SIG-M5 treated with dmso at 0.1 percent for 504 hours (cell line): Measurements from ENCODE around the gene CAPRIN1.
"Not testable (repeated sequence)": the region's sequence is repeated elsewhere in the genome, so short reads cannot be mapped to it uniquely, and the experiment has no call there.

ENCODE experiments used
- DNase-seq: peaks from one replicate; lab custom pipeline; 2025; ENCODE audit not compliant: unreplicated experiment; lab: John Stamatoyannopoulos, UW

Gene CAPRIN1

DNA sequence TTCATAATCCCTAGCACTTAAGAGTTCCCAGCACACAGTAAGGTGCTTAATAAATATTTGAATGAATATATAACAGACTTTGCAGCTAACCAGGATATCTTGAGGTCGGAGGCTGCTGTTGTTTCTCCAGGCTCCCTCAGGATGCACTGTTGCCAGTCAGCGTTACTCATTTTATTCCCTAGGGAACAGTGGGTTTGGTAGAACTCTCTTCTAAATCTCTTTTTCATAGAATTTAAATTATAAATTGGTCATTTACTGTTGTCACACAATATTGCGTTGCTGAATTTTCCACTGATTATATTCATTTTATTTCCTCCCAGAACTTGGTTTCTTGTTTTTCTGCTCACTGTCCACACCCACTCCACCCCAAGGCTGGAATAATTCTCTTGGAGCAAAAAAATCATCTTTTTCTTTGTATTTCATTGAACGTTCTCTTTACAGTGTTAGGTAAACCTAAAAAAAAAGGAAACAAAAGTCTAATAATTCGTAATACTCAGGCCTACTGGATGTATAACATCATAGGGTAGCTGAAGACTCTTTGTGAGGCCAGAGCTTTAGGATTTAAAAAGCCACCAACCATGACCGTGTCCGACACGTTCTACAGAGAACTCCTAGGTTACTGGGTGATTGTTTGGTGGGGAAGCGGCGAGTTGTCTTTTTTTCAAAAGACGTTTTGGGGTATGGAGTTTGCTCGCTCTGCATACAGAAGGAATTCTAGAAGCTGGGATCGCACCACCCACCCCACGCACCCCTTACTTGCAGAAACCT is 766 bp upstream of the CAPRIN1 start:
- DNase-seq: peak; percentile 60

DNA sequence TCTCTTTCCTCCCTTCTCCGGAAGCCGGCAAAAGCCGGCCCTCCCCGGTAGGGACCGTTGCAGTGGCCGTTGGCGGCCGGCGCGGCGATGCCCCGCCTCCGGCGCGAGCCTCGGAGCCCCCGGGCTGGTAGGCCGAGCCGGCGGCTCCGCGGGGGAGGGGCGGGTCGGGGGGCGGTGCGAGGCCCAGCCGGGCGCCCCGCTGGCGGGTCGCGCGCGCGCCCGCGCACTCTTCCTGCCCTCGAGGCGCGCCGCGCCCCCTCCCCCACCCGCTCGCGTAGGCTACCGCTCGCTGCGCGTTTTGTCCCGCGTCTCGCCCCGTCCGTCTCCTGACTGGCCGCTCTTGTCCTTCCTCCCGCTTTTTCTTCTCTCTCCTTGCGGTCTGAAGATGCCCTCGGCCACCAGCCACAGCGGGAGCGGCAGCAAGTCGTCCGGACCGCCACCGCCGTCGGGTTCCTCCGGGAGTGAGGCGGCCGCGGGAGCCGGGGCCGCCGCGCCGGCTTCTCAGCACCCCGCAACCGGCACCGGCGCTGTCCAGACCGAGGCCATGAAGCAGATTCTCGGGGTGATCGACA is 591 bp downstream of the CAPRIN1 start:
- peak; percentile 77 for DNase-seq

DNA sequence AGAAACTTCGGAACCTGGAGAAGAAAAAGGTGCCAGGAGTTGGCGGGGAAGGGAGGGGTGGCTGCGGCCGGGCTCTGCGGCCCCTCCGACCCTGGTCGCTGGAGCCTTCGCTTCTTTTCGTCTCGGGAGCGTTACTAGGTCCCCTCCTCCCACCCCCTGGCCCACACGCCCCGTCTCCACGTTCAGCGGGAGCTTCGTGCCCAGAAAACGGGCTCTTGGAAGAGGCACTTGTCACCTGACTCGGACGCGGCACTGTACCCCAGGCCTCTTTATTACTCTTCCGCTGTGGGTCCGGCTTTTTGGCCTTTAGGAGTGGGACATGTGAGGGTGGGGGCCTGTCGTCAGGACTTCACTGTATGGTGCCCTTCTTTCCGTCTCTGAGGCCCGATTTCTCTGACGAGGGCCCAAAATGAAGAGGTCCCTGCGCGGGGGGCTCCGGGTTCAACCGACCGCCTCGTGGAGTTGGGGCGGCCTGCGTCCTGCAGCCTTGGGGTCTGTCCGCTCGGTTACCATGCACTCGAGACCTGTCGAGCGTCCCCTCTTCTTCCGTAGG is 1.2 kb downstream of the CAPRIN1 start:
- no peak for DNase-seq

DNA sequence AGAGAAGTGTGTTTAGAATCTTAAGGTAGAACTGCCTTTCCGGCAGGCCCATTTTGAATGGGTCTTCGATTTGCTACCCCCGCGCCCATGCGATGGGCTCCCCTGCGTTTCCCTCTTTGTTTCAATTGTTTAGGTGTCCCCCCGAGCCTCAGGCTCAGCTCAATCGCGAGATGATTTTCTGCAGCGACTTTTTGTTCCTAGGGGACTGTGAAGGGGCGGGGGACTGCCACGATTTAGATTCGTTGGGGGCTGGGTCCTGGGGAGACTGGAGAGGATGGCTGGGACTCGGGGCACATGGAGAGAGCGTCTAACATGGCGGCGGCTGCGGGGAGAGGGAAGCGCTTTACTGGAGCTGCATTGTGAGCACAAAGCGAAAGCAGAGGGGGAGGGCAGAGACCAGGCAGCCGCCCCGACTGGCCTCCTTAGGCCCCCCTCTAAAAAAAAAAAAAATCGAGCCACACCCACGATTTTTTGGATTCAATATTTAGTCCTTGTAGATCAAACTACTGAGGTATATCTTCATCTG is 1.7 kb downstream of the CAPRIN1 start:
- DNase-seq: peak; percentile 84

DNA sequence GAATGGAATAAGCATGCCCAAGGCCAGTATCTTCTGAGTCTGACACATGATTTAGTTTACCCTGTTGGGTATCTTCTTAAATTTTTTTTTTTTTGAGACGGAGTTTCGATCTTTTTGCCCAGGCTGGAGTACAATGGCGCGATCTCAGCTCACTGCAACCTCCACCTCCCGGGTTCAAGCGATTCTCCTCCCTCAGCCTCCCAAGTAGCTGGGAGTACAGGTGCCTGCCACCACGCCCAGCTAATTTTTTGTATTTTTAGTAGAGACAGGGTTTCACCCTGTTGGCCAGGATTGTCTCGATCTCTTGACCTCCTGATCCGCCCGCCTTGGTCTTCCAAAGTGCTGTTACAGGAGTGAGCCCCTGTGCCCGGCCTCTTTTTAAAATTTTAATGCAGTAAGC is 2.8 kb downstream of the CAPRIN1 start:
- not testable (repeated sequence) for DNase-seq

DNA sequence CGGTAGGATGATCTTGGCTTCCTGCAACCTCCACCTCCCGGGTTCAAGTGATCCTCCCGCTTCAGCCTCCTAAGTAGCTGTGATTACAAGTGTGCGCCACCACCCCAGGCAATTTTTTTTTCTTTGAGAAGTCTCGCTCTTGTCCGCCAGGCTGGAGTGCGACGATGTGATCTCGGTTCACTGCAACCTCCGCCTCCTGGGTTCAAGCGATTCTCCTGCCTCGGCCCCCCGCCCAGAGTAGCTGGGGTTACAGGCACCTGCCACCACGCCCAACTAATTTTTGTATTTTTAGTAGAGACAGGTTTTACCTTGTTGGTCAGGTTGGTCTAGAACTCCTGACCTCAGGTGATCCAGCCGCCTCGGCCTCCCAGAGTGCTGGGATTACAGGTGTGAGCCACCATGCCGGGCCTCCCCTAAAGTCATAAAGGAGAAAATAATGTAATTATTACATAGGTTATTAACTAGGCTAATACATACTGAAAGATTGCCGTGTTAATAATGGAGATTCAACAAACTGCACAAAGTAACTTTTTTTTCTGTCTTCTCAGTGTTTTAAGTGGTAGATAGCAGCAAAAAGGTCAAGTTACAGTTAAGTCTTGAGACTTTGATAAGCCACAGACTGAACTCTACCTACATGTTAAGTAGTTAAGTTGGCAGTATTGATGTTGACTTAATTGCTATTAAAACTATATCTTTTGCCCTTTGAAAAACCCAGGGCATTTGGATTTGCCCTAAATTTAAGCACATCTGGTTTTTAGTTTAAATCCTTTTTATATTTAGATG is 3.9 kb downstream of the CAPRIN1 start:
- DNase-seq: no peak

DNA sequence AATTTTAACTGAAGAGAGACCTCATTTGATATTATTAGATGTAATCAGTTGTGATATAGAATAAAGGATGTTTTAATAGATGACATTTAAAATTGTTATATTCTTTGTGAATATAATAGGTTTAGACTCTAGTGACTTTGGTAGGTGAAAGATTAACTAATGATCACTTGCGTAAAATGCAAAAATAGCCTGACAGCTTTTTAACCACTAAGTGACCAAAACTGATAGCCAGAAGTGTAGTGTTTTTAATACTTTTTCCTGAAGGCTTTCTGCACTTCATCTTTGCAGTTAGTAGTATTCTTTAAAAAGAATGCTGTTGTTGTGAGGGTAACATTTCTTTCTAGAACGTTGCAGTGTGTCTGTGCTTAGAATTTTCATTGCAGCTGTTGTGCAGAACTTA is 5.1 kb downstream of the CAPRIN1 start:
- DNase-seq: no peak

DNA sequence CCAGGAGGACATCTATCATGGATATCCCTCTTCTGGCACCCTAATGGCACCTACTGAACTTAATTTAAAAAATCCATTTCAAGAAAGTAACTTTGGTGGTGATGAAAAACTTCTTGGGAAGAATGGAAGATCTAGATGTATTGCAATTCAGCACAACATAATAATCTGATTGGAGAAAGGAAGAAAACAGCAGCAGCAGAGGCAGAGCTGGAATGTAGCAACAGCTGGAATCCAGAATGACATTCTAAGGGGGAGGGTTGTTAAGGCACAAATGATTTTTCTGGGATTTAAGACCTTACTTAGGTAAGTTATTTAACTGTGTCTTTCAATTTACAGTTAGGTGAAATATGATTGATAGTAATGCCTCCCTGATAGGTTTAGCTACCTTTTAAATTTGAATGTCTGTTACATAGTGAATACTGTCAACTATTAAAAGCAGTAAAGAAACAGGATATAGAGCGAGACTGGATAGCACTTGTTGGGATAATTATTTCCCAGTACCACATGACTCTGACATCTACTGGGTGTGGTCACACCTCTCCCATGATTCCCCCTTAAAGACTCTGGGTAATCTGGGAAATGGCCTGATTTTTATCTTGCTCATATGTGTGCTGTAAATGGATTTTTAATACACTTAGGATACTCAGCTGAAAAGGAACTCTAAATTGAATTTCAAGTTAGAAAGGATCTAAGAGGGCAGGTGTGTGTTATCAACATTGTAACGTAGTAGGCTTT is 11.7 kb downstream of the CAPRIN1 start:
- DNase-seq: no peak

DNA sequence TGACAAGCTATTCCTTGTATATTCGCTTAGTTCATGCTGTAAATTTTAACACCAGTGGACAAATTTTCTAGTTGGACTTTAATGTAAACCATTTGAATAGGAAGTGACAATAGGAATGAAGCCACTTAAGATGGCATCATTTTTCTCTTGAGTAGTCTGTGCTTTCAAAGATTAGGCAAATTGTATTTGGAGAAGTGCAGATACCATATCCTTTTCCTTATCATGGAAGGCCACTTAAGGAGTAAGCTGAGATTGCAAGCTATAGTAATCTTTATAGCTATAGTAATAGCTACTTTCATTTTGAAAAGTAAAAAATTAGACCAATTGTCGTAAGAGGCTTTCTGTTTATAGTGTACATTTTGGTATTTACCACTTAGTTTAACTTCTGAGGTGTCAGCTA is 12.8 kb downstream of the CAPRIN1 start:
- DNase-seq: no peak

DNA sequence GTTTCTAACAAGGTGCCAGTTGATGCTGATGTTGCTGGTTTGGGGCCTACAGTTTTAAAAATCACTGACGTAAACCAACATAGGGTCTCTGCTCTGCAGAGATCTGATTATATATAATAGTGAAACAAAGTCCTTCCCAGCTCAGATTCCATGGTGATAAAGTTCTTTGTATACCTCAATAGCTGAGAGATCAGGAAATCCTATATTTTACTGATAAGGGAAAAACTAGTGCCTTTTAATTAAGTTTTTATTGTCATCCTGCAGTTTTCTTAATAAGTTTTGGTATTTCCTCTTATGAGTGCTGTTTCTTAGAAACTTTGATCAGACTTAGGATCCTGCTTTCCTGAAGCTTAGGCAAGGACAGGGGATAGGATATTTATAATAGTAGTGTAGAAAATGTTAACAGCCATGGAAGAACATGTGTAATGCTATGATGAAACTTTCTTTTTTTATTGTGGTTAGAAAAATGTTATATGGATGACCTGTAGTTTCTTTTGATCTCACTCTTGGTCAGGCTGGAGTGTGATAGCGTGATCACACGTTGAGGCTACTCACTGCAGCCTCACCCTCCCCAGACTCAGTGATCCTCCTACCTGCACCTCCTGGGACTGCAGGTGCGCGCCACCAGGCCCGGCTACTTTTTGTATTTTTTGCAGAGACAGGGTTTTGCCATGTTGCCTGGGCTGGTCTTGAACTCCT is 14.1 kb downstream of the CAPRIN1 start:
- DNase-seq: no peak

DNA sequence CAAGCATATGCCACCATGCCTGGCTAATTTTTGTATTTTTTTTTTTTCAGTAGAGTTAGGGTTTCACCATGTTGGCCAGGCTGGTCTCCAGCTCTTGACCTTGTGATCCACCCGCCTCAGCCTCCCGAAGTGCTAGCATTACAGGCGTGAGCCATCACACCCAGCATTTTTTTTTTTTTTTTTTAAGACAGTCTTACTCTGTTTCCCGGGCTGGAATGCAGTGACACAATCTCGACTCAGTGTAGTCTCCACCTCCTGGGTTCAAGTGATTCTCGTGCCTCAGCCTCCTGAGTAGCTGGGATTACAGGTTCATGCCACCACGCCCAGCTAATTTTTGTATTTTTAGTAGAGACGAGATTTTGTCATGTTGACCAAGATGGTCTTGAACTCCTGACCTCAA is 15.2 kb downstream of the CAPRIN1 start:
- DNase-seq: not testable (repeated sequence)

DNA sequence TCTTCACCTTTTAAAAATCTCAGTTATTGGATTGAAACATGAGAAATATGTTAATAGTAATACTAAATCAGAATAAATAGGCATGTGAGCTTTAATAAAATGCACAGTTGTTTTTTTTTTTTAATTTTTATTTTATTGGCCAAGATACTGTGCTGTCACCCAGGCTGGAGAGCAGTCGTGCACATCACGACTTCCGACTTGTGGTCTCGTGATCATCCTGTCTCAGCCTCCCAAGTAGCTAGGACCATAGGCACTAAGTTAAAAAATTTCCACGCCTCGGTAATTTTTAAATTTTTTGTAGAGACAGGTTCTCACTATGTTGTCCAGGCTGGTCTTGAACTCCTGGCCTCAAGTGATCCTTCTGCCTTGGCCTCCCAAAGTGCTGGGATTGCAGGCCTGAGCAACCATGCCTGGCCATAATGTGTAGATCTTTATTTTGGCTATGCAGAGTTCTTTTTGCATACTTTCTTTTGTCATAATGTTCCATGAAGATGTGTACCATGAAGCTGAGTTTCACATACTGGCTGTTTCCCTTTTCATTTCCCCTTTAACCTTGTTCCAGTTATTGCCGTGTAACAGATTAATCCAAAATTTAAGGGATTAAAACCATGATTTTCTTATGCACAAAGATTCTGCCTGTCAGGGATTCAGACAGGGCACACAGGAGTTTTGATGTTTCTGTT is 16.0 kb downstream of the CAPRIN1 start:
- peak; percentile 18 for DNase-seq

DNA sequence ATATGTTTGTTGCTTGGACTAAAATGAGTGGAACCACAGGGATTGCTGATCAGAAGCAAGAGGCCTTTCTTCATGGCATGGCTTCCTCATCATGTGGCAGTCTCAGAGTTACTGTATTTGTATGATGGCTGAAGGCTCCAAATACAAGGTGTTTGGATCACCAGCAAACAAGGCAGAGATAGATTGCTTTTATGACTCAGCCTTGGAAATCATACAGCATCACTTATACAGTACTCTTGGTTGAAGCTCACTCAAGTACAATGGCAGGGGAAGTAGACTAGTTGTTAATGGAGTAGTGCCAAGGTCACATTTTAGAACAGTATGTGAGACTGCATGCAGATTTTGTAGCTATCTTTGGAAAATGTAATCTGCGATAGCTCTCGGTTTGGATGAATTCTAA is 16.6 kb downstream of the CAPRIN1 start:
- no peak for DNase-seq

DNA sequence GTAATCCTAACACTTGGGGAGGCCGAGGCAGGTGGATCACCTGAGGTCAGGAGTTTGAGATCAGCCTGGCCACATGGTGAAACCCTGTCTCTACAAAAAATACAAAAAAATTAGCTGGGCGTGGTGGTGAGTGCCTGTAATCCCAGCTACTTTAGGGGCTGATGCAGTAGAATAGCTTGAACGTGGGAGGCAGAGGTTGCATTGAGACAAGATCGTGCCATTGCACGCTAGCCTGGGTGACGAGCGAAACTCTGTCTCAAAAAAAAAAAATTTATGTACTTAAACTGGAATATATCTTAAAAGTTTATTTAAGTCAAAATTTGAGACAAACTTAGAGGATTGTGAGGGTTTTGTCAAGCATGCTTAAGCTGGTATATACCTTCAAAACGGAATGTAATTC is 19.8 kb downstream of the CAPRIN1 start:
- DNase-seq: not testable (repeated sequence)

DNA sequence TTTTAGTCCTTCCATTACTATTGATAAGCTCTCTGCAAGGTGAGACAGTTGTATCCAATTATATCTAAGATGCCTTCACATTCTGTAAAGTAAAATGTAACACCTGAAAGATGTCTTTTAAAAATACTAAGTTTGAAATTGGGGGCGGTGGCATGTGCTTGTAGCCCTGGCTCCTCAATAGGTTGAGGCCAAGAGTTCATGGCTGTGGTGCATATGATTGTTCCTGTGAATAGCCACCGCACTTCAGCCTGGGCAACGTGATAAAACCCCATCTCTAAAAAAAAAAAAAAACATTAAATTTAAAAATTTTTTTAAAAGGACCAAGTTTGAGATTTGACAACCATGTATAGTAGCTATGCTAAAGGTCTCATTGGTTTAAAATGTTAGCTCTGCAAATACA is 20.5 kb downstream of the CAPRIN1 start:
- no peak for DNase-seq

DNA sequence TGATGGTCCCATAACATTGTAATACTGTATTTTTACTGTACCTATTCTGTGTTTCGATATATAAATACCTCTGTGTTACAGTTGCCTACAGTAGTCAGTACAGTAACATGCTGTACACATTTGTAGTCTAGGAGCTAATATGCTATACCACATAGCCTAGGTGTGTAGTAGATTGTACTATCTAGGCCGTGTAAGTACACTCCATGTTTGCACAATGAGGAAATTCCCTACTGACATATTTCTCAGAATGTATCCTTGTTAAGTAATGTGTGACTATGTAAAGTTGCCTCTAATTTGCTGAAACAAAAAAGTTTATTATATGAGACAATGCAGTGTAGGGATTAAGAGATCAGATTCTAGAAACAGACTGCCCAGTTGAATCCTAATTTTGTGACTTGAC is 21.3 kb downstream of the CAPRIN1 start:
- no peak for DNase-seq

DNA sequence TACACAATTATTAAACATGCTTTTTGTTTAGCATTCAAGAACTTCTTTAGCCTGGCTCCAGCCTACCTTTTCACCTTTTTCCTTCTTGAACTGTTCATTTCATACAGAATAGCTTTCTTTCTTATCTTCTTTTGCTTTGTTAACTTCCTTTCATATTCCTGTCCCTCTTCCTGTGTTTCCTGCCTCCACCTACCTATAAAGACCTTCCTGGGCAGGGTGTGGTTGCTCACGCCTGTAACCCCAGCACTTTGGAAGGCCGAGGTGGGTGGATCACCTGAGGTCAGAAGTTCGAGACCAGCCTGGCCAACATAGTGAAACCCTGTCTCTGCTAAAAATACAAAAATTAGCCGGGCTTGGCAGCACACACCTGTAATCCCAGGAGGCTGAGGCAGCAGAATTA is 22.9 kb downstream of the CAPRIN1 start:
- no peak for DNase-seq

DNA sequence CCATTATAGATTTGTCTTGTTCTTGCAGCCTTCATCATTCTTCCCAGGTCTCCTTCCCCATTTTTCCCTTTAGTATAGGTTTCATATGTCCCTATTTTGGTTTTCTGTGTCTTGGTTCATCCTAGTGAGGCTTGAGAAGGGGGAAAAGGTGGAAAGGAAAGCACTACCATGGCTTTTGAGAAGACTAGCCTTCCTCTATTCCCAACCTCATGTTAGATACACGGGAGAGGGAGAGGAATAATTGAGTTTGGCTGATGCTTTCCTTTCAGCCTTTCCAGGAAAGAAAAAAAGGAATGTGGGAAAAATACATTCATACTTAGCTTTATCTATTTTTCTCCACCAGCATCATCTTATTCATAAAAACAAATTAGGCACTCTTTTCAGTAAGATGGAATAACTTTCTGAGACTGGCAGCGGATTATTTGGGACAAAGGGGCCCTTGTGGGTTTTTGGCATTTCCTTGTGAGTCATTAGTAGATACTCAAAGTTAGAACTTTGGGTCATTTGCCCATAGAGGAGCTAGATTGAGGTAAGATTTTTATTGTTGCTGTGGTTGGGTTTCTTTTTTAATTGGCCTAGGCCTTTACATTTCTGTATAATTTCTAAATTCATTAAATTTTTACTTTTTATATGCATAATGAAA is 23.8 kb downstream of the CAPRIN1 start:
- DNase-seq: no peak

DNA sequence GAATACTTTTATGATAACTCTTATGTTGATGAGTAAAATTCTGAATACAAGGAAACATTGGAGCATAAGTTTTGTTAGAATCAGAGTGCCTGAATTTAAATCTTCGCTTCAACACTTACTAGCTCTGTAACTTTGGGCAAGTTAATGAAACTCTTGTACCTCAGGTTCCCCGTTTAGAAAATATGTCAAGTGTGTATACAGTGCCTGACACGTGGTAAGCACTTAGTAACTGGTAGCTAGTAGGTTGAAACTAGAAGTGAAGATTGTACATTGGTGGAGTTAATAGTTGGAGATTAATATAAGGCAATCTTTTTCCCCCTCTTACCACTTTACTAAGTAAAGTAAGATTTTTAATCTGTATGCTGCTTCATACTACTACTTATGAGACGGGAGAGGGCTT is 29.1 kb downstream of the CAPRIN1 start:
- no peak for DNase-seq
